Right lobe of liver (tissue), 6 donors: ENCODE measurements around the gene SFT2D1. TPM values are rescaled to one million over a fixed set of nuclear protein-coding genes. Genes with fewer than 3 reads are reported as not detected.

Experiments
- ATAC-seq, 4 donors: fragments of 200-7000 bp; cut with Tn5 transposase; one replicate each; pipeline ENCODE4 v1.9.1; 2020; ENCODE audit warnings: mild to moderate bottlenecking in 4 of 4, moderate library complexity in 4 of 4
- DNase-seq, 3 donors: peaks; one replicate each; pipeline ENCODE4 v3.0.0-alpha.2; 2020
- H3K27ac ChIP-seq, 3 donors: fragments of 200-600 bp; one replicate each; pipeline ENCODE4 v1.8.0; 2022
- H3K27me3 ChIP-seq, 2 donors: fragments of 200-600 bp; one replicate each; pipeline ENCODE4 v1.8.0; 2022
- H3K36me3 ChIP-seq, 4 donors: fragments of 200-600 bp; sonication (generic) in 1 of 4; one replicate each; pipeline versions ENCODE4 v1.5.1 to v1.8.0; 2017 to 2022; ENCODE audit warnings: control low read depth in 1 of 4
- H3K4me1 ChIP-seq, 4 donors: fragments of 200-600 bp; sonication (generic) in 1 of 4; one replicate each; pipeline versions ENCODE4 v1.5.1 to v1.8.0; 2017 to 2022; ENCODE audit warnings: control low read depth in 1 of 4
- H3K4me3 ChIP-seq, 3 donors: fragments of 200-600 bp; one replicate each; pipeline ENCODE4 v1.8.0; 2022
- H3K9me3 ChIP-seq, 4 donors: fragments of 200-600 bp; sonication (generic) in 1 of 4; one replicate each; pipeline versions ENCODE4 v1.5.1 to v1.8.0; 2017 to 2022; ENCODE audit warnings: control low read depth in 1 of 4
- CTCF ChIP-seq, 4 donors: fragments of 200-600 bp in 3 of 4; fragments of 450-650 bp in 1 of 4; IDR thresholded peaks; one replicate each; pipeline versions ENCODE4 v1.5.1 to v1.8.0; 2016 to 2022; ENCODE audit warnings: antibody characterized with exemption in 4 of 4, mild to moderate bottlenecking in 2 of 4
- POLR2A ChIP-seq: fragments of 450-650 bp; IDR thresholded peaks from one replicate; pipeline ENCODE4 v1.6.1; 2017; ENCODE audit warnings: antibody characterized with exemption, mild to moderate bottlenecking
- WGBS: methylation state at CpG from one replicate; pipeline ENCODE4 v1.1.6; 2018; ENCODE audit warnings: low coverage, low lambda C conversion rate; ENCODE audit not compliant: insufficient coverage; ENCODE audit errors: missing lambda C conversion rate; 5-methylcytosine and 5-hydroxymethylcytosine counted together
- intact Hi-C, 2 donors: fragments of 100-400 bp; cut with DNase I; formaldehyde crosslinking; loops; one replicate each; pipeline versions ENCODE4 v1.11.2 to v1.14.1; 2022
- total RNA-seq, 6 experiments: library from RNA; depleted of rRNA in 2 of 6; stranded (reverse); fragments of >200 nt in 2 of 6; fragmentation: NEBNext Ultra II Directional in 3 of 6; extraction: Animal tissue kit (Norgen Biotek cat#: 25700) in 3 of 6; gene quantifications; one replicate each; pipeline versions ENCODE4 v1.1.0 to v1.2.4, GENCODE V29; 2016 to 2023
- donor health status: DM: no; HTN: yes; CAD: no.
- donor health status: DM: no; HTN: no; CAD: no.
- donor health status: DM: no; HTN: no; CAD: no.
- donor health status: DM: no; HTN: yes; CAD: no.
- donor health status: DM: no; HTN: yes; CAD: no.

The SFT2D1 gene
- total RNA-seq, 6 experiments from 2014 or later = 6.7 to 14.0 (median 12.8) TPM

GRCh38 chr6:166308769-166309589 is 33.4 kb downstream of the SFT2D1 start:
- Histone ChIP-seq H3K4me3 (peak overlapping the region; percentile 50 to 66 (median 59)), H3K4me1 (peaks cover 0 to 11% (median 5%) of the 10 kb centered on the region in 4 donors), H3K27me3 (no peaks in the 10 kb centered on the region), H3K27ac (no peak overlapping the region), H3K9me3 (no peaks in the 10 kb centered on the region), H3K36me3 (no peaks in the 10 kb centered on the region)
- ATAC-seq (peak; percentile 84 to 90 (median 85)), DNase-seq (peak; percentile 67 to 81 (median 78))
- intact Hi-C loops = no loop called here
- 18% methylated on average over 10 of the region's 11 CpGs for WGBS
- TF ChIP-seq CTCF (IDR thresholded peaks at IDR 0.05) = peak in 1 of 4 donors; percentile 13
- no peak for TF ChIP-seq POLR2A

- TF ChIP-seq POLR2A = peak; percentile 31
- TF ChIP-seq CTCF (IDR thresholded peaks at IDR 0.05) = no peak
Measured at GRCh38 chr6:166308033-166308768, 34.1 kb downstream of the SFT2D1 start, which contains the start of gene PRR18. Gene PRR18 (minus strand): TSS chr6:166308392. CDS start chr6:166308142, 250 bp downstream.

GRCh38 chr6:166307082-166308032 is 35.0 kb downstream of the SFT2D1 start:
- H3K4me1 ChIP-seq = peaks cover 0 to 13% (median 6%) of the 10 kb centered on the region in 4 donors
- peak in 1 of 3 donors; percentile 36 for DNase-seq
- no peak overlapping the region for H3K27ac ChIP-seq
- intact Hi-C loops = no loop called here
- H3K27me3 ChIP-seq = no peaks in the 10 kb centered on the region
- 30% methylated on average over 12 of the region's 115 CpGs for WGBS
- no peak for TF ChIP-seq POLR2A
- no peak for TF ChIP-seq CTCF (IDR thresholded peaks at IDR 0.05)
- ATAC-seq = peak; percentile 4 to 21 (median 19)
- H3K36me3 ChIP-seq = no peaks in the 10 kb centered on the region
- peak overlapping the region; percentile 50 to 66 (median 59) for H3K4me3 ChIP-seq
- no peaks in the 10 kb centered on the region for H3K9me3 ChIP-seq

More at GRCh38 chr6:166308033-166308768, 34.1 kb downstream of the SFT2D1 start, which contains the start of gene PRR18:
- WGBS = 0% methylated on average over 12 of the region's 74 CpGs
- DNase-seq = peak; percentile 71 to 78 (median 78)
- no peaks in the 10 kb centered on the region for H3K27me3 ChIP-seq
- peak within 1 kb of the TSS in 1 of 3 donors; percentile 20 for H3K27ac ChIP-seq
- intact Hi-C loops = no loop called here
- H3K4me1 ChIP-seq = peaks cover 0 to 11% (median 5%) of the 10 kb centered on the region in 4 donors
- H3K4me3 ChIP-seq = peak within 1 kb of the TSS; percentile 50 to 66 (median 59)
- no peaks in the 10 kb centered on the region for H3K9me3 ChIP-seq
- no peaks in the 10 kb centered on the region for H3K36me3 ChIP-seq
- ATAC-seq = peak; percentile 82 to 90 (median 88)
